Epithelial cell of proximal tubule (primary cell): Measurements from ENCODE around the gene DOK5. TPM values are rescaled to one million over a fixed set of nuclear protein-coding genes. Genes with fewer than 3 reads are reported as not detected.

ENCODE experiments used
- DNase-seq: peaks from one replicate; pipeline ENCODE4 v3.0.0-alpha.2; 2011; ENCODE audit warnings: low read depth
- H3K4me3 ChIP-seq: 2 replicates; pipeline ENCODE4 v1.5.1; 2011; ENCODE audit warnings: low read depth, mild to moderate bottlenecking, low read length
- total RNA-seq: library from RNA; depleted of rRNA; stranded (reverse); fragments of >200 nt; gene quantifications from 2 replicates; pipeline ENCODE4 v1.2.3, GENCODE V29; 2015
- TF ChIP-seq, protein P1 (sequence below): conservative IDR thresholded peaks from 2 replicates; pipeline ENCODE4 v1.5.1; 2012; ENCODE audit warnings: low read depth, mild to moderate bottlenecking, low read length

Gene DOK5
- total RNA-seq, 1 donor from 2014 or later = 4.4 TPM

DNA sequence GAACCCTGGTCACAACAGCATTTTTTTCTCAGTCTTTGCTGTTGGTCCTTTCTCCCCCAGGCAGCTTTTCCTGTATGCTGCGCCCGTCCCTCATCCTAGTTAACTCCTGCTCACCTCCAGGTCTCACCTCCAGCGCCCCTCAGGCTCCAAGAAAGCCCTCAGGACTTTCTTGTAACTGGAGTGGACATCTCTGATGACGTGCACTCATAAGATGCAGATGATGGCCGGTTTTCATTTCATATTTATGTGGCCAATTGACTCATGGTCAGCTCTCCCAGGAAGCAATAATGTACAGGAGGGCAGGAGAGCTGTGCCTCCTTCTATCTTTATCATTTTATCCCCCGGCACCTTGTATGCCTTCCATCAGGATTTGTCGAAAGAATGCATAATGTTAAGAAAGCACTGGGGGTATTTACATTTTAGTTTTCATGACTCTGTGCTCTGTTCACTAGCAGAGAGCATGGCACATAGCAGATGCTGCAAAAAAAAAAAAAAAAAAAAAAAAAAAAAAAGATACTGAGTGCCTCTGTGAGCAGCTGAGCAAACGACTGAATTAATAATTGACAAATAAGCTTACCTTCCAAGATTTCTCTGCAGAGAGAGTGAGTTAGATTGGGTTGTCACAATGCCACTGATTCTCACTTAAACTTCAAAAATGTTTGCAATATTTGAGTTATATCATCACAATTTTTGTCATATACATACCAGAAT is 170.2 kb downstream of the DOK5 start:
- TF ChIP-seq, protein P1, sequence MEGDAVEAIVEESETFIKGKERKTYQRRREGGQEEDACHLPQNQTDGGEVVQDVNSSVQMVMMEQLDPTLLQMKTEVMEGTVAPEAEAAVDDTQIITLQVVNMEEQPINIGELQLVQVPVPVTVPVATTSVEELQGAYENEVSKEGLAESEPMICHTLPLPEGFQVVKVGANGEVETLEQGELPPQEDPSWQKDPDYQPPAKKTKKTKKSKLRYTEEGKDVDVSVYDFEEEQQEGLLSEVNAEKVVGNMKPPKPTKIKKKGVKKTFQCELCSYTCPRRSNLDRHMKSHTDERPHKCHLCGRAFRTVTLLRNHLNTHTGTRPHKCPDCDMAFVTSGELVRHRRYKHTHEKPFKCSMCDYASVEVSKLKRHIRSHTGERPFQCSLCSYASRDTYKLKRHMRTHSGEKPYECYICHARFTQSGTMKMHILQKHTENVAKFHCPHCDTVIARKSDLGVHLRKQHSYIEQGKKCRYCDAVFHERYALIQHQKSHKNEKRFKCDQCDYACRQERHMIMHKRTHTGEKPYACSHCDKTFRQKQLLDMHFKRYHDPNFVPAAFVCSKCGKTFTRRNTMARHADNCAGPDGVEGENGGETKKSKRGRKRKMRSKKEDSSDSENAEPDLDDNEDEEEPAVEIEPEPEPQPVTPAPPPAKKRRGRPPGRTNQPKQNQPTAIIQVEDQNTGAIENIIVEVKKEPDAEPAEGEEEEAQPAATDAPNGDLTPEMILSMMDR = no peak
- H3K4me3 ChIP-seq = no peak overlapping the region
- DNase-seq = no peak

DNA sequence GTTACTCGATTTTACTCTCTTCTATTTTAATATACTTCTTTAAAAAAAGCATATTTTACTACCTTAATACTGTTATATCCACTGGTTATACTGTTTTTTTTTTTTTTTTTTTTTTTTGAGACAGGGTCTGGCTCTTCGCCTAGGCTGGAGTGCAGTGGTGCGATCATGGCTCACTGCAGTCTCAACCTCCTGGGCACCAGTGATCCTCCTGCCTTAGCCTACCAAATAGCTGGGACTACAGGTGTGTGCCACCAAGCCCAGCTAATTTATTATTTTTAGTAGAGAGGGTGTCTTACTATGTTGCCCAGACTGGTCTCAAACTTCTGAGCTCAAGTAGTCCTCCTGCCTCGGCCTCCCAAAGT is 170.7 kb downstream of the DOK5 start:
- no peak for DNase-seq
- TF ChIP-seq, protein P1 = no peak
- H3K4me3 ChIP-seq = no peak overlapping the region

DNA sequence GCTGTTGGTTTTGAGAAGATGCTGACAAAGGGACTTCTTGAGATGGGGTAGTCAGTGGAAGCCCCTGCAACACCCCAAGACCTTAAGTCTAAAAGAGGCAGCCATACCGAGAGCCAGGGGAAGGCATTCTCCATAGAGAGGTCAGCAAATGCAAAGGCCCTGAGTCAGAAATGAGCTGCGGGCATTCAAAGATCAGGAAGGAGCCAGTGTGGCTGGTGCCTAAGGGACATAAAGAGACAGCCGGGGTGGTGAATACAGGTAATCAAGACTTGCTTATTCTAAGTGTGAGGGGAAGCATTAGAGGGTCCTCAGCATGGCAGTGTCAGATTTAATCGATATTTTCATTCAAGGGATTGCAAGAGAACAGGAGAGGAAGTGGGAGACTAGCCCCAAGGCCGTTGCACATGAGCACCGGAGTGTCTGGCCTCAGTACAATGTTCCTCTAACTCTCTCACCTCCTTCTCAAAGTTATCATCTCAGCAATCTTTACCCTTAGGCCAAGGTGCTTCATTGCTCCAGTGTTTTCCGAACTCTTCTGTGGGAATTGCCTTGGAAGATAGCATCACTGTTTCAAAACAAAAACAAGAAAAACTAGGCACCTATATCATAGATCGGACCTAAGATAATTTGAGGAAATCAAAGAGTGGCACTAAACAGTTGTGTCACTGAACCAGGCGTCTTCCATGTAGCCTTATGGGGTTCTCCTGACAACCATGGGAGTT is 173.2 kb downstream of the DOK5 start:
- TF ChIP-seq, protein P1 = no peak
- DNase-seq = no peak

DNA sequence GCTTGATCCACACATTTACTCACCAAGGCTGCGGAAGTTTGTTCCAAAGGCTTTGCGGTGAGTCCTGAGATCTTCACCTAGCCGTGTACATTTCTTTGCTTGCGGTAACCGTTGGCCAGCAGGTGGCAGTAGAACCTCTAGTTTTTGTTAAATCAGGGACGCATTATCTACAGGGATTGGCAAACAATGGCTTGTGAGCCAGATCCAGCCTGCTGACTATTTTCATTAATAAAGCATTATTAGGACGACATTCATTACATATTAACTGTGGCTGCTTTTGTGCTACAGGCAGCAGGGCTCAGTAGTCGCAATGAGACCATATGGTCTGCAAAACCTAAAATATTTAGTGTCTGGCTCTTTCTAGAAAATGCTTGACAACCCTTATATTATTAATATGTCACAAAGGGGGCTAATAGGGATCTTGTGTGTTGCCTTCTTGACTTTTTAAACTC is 174.1 kb downstream of the DOK5 start:
- peak; percentile 42 for DNase-seq
- no peak overlapping the region for H3K4me3 ChIP-seq
- TF ChIP-seq, protein P1 = peak; percentile 89

More for the DNA sequence above, 173.2 kb downstream of the DOK5 start:
- H3K4me3 ChIP-seq = no peak overlapping the region

DNA sequence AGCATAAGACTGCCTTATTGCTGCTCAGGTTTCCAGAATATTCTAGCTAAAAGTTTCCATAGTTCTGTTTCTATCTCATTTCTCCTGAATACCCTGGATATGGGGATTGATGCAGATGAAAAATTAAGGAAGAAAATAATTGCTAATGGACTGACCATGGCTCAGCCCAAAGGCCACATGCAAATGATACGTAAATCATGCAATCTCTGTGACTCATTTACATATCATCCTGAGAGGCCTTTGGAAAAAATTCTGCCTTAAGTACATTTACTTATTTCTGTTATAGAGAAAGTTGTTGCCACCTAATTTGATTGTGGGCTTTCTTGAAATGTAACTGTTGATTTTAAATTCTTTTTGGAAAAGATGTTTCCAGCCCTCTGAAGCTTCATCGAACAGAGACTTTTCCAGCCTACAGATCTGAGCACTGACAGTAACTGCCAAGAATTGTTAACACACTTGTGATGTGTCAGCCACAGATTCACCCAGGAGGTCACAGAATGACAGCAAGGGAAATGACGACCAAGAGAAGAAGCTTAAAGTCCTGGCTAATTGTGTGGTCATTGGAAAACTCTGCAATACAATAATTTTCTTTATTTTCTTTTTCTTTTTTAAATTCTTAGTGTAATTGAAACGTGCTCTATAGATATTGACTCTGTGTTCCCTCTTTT is 174.8 kb downstream of the DOK5 start:
- DNase-seq = no peak
- TF ChIP-seq, protein P1 = no peak
- no peak overlapping the region for H3K4me3 ChIP-seq

DNA sequence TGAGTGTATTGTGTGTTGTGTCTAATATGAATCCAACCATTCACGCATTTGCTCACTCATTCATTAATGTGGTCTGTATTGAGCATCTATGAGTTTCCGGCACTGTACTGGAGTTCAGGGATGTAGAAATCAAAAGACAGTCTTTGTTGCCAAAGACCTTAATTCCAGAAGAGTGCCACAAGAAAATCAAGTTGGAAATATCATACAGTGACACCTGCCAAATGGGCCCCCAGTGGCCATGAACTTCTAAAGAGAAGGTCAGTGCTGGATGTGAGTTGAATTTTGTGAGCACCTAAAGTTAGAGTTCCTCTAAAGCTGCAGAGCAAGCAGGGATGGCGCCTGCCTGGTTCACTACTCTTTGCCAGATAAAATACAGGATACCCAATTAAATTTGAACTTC is 175.9 kb downstream of the DOK5 start:
- DNase-seq = no peak
- TF ChIP-seq, protein P1 = no peak
- H3K4me3 ChIP-seq = no peak overlapping the region
